ENCODE measurements around the gene XK. TPM values are rescaled to one million over a fixed set of nuclear protein-coding genes. Genes with fewer than 3 reads are reported as not detected.

The XK gene
- total RNA-seq, 1 experiment from 2014 or later, result 2.6 TPM

DNA sequence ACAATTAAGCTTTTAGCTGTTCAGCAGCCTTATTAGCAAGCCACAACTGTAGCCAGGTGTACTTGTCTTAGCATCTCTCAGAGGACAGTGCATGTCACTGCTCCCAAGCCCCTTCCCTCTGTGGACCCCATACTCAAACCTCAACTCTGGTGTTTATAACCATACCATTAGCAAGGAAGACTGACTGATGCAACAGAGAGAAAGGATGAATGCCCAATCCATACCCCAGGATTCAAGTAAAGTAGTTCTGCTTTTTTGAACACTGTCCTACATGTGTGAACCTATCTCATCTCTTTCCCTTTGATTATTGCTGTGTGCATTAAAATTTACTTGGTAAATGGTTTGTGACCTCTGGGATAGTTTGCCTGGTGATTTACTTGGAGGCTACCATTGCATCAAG lies 71.5 kb downstream of the XK start:
- Histone ChIP-seq H3K4me1 (no peaks in the 10 kb centered on the region), H3K27me3 (replicated peaks; ENCODE audit: control insufficient read depth, insufficient read depth, low read length) (no peaks in the 10 kb centered on the region), H3K4me3 (ENCODE audit: low read depth, low read length) (no peak overlapping the region), H3K9me3 (no peaks in the 10 kb centered on the region), H3K36me3 (ENCODE audit: control insufficient read depth, insufficient read depth, low read length) (no peaks in the 10 kb centered on the region)
- ChIA-PET CTCF (no interaction called here), POLR2A (no interaction called here)
- Mint-ChIP-seq H3K4me1 (ENCODE audit: low read depth, unreplicated experiment) (no peaks in the 10 kb centered on the region), H3K27ac (ENCODE audit: unreplicated experiment) (no peak overlapping the region), H3K4me3 (ENCODE audit: unreplicated experiment) (no peak overlapping the region), H3K9me3 (ENCODE audit: unreplicated experiment) (no peaks in the 10 kb centered on the region), H3K36me3 (ENCODE audit: insufficient read depth, unreplicated experiment) (no peaks in the 10 kb centered on the region), H3K27me3 (ENCODE audit: insufficient read depth, unreplicated experiment) (no peaks in the 10 kb centered on the region)
- DNase-seq, result no peak
- no TSS peak for BruUV-seq (replicated peaks)
- TF ChIP-seq, protein P1, sequence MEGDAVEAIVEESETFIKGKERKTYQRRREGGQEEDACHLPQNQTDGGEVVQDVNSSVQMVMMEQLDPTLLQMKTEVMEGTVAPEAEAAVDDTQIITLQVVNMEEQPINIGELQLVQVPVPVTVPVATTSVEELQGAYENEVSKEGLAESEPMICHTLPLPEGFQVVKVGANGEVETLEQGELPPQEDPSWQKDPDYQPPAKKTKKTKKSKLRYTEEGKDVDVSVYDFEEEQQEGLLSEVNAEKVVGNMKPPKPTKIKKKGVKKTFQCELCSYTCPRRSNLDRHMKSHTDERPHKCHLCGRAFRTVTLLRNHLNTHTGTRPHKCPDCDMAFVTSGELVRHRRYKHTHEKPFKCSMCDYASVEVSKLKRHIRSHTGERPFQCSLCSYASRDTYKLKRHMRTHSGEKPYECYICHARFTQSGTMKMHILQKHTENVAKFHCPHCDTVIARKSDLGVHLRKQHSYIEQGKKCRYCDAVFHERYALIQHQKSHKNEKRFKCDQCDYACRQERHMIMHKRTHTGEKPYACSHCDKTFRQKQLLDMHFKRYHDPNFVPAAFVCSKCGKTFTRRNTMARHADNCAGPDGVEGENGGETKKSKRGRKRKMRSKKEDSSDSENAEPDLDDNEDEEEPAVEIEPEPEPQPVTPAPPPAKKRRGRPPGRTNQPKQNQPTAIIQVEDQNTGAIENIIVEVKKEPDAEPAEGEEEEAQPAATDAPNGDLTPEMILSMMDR (IDR thresholded peaks at IDR 0.05; ENCODE audit: insufficient read depth in 1 of 2, low read depth in 1 of 2, low read length in 1 of 2, severe bottlenecking in 1 of 2, unreplicated experiment in 1 of 2), result no peak
- intact Hi-C loops (cut with micrococcal nuclease; ENCODE audit: unreplicated experiment), result no loop called here

DNA sequence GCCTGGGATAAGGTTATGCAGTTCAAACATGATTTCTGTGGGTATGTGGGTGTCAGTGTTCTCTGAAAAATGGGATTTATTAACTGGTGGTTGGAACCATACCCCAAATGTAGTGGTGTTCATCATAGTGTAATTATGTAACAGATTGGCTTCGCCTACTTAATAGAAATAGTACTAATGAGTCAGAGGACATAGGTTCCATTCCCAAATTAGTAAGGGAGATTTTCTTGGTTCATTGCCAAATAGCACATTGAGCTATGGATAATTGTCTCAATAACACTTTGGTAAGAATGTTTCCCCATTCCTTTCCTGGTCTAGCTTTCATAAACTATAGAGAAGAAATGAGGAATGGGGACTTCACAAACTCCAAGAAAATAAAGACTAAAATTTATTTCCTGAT lies 73.8 kb downstream of the XK start:
- no TSS peak for BruUV-seq (replicated peaks)
- intact Hi-C loops (cut with micrococcal nuclease; ENCODE audit: unreplicated experiment), result no loop called here
- no peak for DNase-seq
- TF ChIP-seq, protein P1 (IDR thresholded peaks at IDR 0.05; ENCODE audit: insufficient read depth in 1 of 2, low read depth in 1 of 2, low read length in 1 of 2, severe bottlenecking in 1 of 2, unreplicated experiment in 1 of 2), result no peak
- no peaks in the 10 kb centered on the region for H3K4me1 Mint-ChIP-seq (ENCODE audit: low read depth, unreplicated experiment)
- no peaks in the 10 kb centered on the region for H3K27me3 ChIP-seq (replicated peaks; ENCODE audit: control insufficient read depth, insufficient read depth, low read length)
- no peak overlapping the region for H3K27ac Mint-ChIP-seq (ENCODE audit: unreplicated experiment)
- CTCF ChIA-PET, result no interaction called here
- H3K36me3 Mint-ChIP-seq (ENCODE audit: insufficient read depth, unreplicated experiment), result no peaks in the 10 kb centered on the region
- no peaks in the 10 kb centered on the region for H3K4me1 ChIP-seq
- H3K36me3 ChIP-seq (ENCODE audit: control insufficient read depth, insufficient read depth, low read length), result no peaks in the 10 kb centered on the region
- no peaks in the 10 kb centered on the region for H3K27me3 Mint-ChIP-seq (ENCODE audit: insufficient read depth, unreplicated experiment)
- POLR2A ChIA-PET, result no interaction called here
- H3K9me3 Mint-ChIP-seq (ENCODE audit: unreplicated experiment), result no peaks in the 10 kb centered on the region
- no peaks in the 10 kb centered on the region for H3K9me3 ChIP-seq
- no peak overlapping the region for H3K4me3 ChIP-seq (ENCODE audit: low read depth, low read length)
- no peak overlapping the region for H3K4me3 Mint-ChIP-seq (ENCODE audit: unreplicated experiment)

DNA sequence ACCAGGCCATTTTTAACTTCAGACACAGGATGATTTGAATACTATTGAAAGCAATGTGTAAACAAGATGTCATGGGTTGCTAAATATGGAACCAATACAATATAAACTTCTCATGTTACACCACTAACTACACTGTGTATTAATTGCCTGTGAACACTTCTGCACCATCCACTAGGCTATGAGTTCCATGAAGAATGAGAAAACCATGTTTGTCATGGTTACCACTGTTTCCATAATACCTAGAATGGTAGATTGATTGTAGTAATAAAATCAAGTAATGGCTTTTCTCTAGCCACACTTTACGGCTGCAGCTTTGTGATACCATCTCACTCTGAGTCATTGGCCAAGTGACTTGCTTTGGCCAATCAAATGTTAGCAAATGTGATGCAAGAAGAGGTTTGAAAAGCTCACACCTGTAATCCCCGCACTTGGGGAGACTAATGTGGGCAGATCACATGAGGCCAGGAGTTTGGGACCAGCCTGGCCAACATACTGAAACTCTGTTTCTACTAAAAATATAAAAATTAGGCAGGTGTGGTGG lies 74.4 kb downstream of the XK start:
- Histone ChIP-seq H3K4me3 (ENCODE audit: low read depth, low read length) (no peak overlapping the region), H3K9me3 (no peaks in the 10 kb centered on the region), H3K4me1 (no peaks in the 10 kb centered on the region), H3K27me3 (replicated peaks; ENCODE audit: control insufficient read depth, insufficient read depth, low read length) (no peaks in the 10 kb centered on the region), H3K36me3 (ENCODE audit: control insufficient read depth, insufficient read depth, low read length) (no peaks in the 10 kb centered on the region)
- no peak overlapping the region for H3K27ac Mint-ChIP-seq (ENCODE audit: unreplicated experiment)
- H3K9me3 Mint-ChIP-seq (ENCODE audit: unreplicated experiment), result no peaks in the 10 kb centered on the region
- H3K4me1 Mint-ChIP-seq (ENCODE audit: low read depth, unreplicated experiment), result no peaks in the 10 kb centered on the region
- CTCF ChIA-PET, result no interaction called here
- H3K27me3 Mint-ChIP-seq (ENCODE audit: insufficient read depth, unreplicated experiment), result no peaks in the 10 kb centered on the region
- TF ChIP-seq, protein P1 (IDR thresholded peaks at IDR 0.05; ENCODE audit: insufficient read depth in 1 of 2, low read depth in 1 of 2, low read length in 1 of 2, severe bottlenecking in 1 of 2, unreplicated experiment in 1 of 2), result no peak
- H3K36me3 Mint-ChIP-seq (ENCODE audit: insufficient read depth, unreplicated experiment), result no peaks in the 10 kb centered on the region
- H3K4me3 Mint-ChIP-seq (ENCODE audit: unreplicated experiment), result no peak overlapping the region
- intact Hi-C loops (cut with micrococcal nuclease; ENCODE audit: unreplicated experiment), result no loop called here
- no TSS peak for BruUV-seq (replicated peaks)
- DNase-seq, result no peak
- POLR2A ChIA-PET, result no interaction called here

All from Caco-2 (cell line).